Subcutaneous adipose tissue (tissue), 4 donors: ENCODE measurements around the gene GSTM2. TPM values are rescaled to one million over a fixed set of nuclear protein-coding genes. Genes with fewer than 3 reads are reported as not detected.

Source experiments
- total RNA-seq, 4 donors: library from RNA; depleted of rRNA; stranded (reverse); fragments of >200 nt; gene quantifications; one replicate each; pipeline ENCODE4 v1.1.0, GENCODE V29; 2016
- TF ChIP-seq, protein P1 (sequence below): fragments of 450-650 bp; IDR thresholded peaks from one replicate; pipeline ENCODE4 v1.5.1; 2016; ENCODE audit warnings: low read depth, mild to moderate bottlenecking, control low read depth, antibody characterized with exemption, moderate library complexity

GSTM2 gene
- total RNA-seq, 4 donors from 2014 or later = 38.0 to 87.8 (median 58.4) TPM

DNA sequence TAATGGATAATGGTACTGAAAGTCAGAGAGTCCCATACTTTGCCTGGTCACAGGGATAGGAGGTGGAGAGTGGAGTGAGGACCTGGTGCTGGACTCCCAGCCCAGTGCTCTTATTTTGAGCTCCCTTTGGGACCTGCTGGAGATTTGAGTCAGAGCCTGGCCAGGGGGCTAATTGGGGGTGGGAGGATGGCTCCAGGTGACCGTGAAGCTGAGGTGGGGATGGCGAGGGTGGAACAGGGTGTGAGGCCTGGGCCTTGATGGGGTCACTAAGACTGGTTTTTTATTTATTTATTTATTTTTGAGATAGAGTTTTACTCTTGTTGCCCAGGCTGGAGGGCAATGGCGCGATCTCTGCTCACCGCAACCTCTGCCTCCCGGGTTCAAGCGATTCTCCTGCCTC lies 30.4 kb upstream of the GSTM2 start:
- TF ChIP-seq, protein P1, sequence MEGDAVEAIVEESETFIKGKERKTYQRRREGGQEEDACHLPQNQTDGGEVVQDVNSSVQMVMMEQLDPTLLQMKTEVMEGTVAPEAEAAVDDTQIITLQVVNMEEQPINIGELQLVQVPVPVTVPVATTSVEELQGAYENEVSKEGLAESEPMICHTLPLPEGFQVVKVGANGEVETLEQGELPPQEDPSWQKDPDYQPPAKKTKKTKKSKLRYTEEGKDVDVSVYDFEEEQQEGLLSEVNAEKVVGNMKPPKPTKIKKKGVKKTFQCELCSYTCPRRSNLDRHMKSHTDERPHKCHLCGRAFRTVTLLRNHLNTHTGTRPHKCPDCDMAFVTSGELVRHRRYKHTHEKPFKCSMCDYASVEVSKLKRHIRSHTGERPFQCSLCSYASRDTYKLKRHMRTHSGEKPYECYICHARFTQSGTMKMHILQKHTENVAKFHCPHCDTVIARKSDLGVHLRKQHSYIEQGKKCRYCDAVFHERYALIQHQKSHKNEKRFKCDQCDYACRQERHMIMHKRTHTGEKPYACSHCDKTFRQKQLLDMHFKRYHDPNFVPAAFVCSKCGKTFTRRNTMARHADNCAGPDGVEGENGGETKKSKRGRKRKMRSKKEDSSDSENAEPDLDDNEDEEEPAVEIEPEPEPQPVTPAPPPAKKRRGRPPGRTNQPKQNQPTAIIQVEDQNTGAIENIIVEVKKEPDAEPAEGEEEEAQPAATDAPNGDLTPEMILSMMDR = no peak

DNA sequence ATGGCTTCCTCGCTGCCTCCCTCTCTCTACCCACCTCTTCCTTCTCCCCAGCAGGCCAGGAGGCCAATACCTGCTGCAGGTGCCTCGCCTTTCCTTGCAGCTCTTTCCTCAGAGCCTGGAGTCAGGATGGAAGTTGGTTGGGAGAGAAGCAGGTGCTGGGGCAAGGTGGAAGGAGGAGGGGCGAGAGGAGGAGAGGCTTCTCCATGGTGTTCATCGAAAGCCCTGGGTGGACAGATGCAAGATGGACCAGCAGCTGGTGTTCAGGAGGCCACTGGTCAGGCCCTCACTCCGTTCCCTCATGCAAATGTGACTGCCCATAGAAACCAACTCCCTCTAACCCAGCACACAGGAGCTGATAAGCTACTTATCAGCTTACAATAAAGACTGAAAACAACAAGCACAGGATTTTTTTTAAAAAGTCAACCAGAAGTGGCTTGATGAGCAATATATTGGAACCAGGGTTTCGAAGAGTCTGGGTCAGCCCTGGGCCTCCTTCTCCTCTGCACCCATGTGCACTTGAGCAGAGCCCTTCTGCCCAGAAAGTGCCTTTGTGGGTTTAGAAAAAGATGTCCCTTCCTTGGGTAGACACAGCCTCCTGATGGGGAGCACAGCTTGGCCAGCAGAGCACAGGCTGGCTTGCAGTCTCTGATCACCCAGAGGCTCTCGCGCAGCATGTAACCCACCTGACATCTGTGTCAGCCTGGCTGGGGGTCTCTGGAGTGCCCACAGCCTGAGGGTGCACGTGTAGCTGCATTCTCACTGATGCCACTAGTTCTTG lies 28.6 kb upstream of the GSTM2 start:
- TF ChIP-seq, protein P1 = no peak

- TF ChIP-seq, protein P1 = no peak
Measured at GRCh38 chr1:109639841-109640184, 28.0 kb upstream of the GSTM2 start.

DNA sequence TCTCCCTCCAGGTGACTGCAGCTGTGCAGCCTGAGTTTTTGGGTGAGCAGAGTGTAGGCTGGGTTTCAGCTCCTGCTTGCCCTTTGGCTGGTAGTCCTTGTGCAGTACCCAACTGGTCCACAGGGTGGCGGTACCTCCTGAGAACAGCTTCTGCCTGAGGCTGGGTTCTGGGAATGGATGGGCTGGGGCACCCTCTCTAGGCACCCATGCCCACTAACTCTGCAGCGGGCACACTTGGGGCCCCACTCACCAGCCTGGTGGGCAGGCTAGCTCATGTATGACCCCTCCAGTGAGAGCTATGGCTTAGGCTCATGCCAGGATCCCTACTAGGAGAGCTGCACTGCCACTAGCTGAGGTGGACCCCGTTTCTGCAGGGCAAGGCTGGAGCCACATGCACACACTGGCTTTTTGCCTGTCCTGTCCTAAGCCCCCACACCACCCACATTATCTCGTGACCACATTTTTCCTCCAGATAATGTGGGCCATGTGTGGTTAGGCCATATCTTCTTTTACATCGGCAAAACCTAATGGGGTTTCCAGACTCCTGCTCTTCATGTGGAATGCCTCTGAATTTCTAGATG lies 27.5 kb upstream of the GSTM2 start:
- TF ChIP-seq, protein P1 = no peak

DNA sequence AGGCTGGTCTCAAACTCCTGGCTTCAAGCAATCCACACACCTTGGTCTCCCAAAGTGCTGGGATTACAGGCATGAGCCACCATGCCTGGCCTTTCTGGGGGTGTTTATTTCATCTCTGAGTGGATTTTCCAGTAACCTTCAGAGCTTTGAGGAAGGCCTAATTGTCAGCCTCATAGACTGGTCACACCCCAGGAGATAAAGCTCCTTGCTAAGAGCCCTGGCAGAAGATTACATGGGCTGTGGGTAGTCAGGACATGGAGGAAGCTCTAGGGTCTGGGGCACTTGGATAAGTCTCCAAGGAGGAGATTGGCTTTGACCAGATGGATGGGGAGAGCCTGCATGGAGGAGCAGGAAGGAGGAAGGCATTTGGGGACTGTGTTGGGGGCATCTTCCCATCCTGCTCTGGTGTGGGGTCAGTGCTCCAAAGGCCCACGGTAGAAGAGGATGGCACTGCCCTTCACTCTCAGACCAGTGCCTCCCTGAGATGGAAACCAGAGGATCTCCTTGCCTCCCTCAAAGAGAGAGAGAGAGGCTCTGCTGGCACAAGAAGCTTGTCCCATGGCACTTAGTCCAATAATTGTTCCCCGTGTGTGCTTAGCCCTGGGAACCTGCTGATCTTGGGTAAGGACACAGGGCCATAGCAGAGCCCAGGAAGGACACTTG lies 26.6 kb upstream of the GSTM2 start:
- TF ChIP-seq, protein P1 = no peak

DNA sequence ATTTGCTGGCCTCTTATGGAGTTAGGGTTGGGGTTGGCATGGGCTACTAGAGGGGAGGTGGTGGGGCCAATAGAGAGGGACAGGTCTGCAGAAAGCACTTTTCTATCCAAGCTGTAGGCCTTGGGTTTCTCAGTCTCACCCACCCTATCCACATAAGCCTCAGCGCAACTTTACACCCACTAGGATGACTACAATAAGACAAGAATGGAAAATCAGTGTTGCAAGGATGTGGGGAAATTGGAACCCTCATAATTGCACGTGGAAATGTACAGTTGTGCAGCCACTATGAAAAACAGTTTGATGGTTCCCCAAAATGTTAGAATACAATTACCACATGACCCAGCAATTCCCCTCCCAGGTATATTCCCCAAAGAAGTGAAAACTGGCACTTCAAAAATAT lies 26.0 kb upstream of the GSTM2 start:
- TF ChIP-seq, protein P1 = no peak

DNA sequence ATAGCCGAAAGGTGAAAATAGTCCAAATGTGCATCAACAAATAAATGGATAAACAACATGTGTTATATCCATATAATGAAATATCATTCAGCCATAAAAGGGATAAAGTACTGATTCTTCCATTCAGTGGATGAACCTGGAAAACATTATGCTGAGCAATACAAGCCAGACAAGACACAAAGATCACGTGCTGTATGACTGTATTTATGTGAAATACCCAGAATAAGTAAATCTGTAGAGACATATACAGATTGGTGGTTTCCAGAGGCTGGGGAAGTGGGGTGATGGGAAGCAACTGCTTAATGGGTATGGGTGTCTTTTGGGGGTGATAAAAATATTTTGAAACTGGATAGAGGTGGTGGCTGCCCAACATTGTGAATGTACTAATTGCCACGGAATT lies 25.2 kb upstream of the GSTM2 start:
- TF ChIP-seq, protein P1 = no peak
